IPS DF 6.9 (cell line): Measurements from ENCODE around the gene ANO6.
"Not testable (repeated sequence)": the region's sequence is repeated elsewhere in the genome, so short reads cannot be mapped to it uniquely, and the experiment has no call there.

Source experiments
- DNase-seq: peaks from one replicate; pipeline ENCODE4 v3.0.0-alpha.2; 2013; ENCODE audit warnings: low read depth, low spot score
- H3K27ac ChIP-seq: one replicate; pipeline ENCODE4 v1.5.1; 2013; ENCODE audit warnings: low read length, control low read depth
- H3K27me3 ChIP-seq: 2 replicates; pipeline ENCODE4 v1.6.1; 2013; ENCODE audit warnings: mild to moderate bottlenecking, low read length; ENCODE audit not compliant: control insufficient read depth, insufficient read depth
- H3K36me3 ChIP-seq: 2 replicates; pipeline ENCODE4 v1.6.1; 2013; ENCODE audit warnings: low read length; ENCODE audit not compliant: control insufficient read depth, insufficient read depth
- H3K4me1 ChIP-seq: 2 replicates; pipeline ENCODE4 v1.6.1; 2013; ENCODE audit warnings: low read length; ENCODE audit not compliant: control insufficient read depth, insufficient read depth
- H3K4me3 ChIP-seq: 2 replicates; pipeline ENCODE4 v1.5.1; 2013; ENCODE audit warnings: mild to moderate bottlenecking, low read length
- H3K9me3 ChIP-seq: 2 replicates; pipeline ENCODE4 v1.6.1; 2013; ENCODE audit warnings: low read length, inconsistent platforms; ENCODE audit not compliant: control insufficient read depth, insufficient read depth
- WGBS: extraction: QIAGEN DNeasy Blood & Tissue Kit; methylation state at CpG from one replicate; pipeline ENCODE4 v1.1.7; 2013; ENCODE audit warnings: mixed read lengths, missing lambda C conversion rate; ENCODE audit not compliant: insufficient read length, insufficient coverage; 5-methylcytosine and 5-hydroxymethylcytosine counted together

The ANO6 gene

DNA sequence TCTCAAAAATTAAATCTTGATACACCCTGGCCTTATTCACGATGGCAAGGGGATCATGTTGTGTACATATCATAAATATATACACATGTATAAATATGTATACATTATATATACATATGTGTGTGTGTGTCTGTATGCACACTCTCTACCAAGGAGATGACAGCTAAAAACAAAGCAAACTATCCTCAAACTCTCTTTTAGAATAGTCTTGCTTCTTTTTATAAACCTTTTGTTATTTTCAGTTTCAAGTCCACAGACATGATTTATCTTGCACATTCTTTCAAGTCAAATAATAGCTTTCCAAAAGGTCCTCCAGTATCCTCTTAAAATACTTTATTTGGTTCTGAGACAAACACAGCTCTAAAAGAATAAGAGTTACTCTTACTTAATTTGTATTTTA, 8.4 kb downstream of the ANO6 start:
- WGBS: no CpG with 5 or more reads among the region's 1 CpG
- H3K27ac ChIP-seq: no peak overlapping the region

DNA sequence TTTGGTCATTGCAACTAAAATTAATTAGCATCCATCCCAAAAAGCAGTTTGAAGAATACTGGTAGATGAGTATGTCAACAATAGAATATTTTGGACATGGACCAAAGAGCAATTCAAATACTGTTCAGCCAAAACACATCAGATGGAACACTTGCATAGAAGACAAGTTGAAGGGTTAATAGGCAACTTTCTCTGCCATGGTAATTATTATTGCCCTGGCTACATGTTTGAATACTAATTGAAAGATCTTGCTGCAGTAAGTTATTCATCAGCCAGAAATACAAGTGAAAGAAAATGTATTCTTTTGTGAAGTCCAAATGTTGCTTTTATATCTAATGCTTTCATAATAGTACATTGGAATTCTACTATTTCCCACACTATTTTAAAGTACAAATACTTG, 10.1 kb downstream of the ANO6 start:
- Histone ChIP-seq H3K9me3 (no peaks in the 10 kb centered on the region), H3K4me3 (no peak overlapping the region), H3K27ac (no peak overlapping the region), H3K4me1 (no peaks in the 10 kb centered on the region; the same call in none of the 2 replicates), H3K36me3 (no peaks in the 10 kb centered on the region), H3K27me3 (no peaks in the 10 kb centered on the region)
- DNase-seq: no peak

More for the DNA sequence above, 8.4 kb downstream of the ANO6 start:
- no peak for DNase-seq
- no peaks in the 10 kb centered on the region for H3K36me3 ChIP-seq
- H3K9me3 ChIP-seq: no peaks in the 10 kb centered on the region
- H3K4me3 ChIP-seq: no peak overlapping the region
- H3K27me3 ChIP-seq: no peaks in the 10 kb centered on the region
- H3K4me1 ChIP-seq: peaks cover 5% of the 10 kb centered on the region

DNA sequence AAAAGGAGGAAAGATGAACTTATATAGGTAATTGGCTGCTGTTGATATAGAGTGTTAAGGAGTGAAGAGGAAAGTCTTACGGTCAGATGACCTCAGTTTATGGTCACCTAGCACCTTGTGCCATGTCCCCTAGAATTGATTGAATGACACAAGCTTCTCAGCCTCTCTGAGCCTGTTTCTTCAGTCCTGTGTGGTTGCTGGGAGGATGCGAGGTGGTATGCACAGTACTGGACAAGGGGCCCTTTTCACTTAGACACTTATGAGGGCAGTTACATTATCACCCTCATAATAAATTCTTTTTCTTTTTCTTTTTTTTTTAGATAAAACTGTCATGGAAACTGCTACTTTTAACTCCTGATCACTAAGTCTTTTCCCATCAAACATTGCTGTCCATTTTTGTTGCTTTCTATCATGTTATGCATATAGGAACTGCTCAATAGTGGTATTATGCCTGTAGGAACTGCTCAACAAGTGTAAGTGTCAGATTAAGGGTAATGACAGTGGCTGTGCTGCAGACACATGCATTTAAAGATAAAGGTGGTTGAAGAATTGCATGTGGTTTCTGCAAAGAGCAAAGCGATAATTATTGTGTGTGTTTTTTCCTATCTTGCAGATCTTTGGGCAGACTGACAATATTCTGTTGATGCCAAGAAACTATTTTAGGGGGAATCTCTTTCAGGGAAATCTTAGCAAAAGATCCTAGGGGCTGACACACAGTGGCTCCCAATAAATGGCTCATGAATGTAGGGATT, 11.6 kb downstream of the ANO6 start:
- no CpG with 5 or more reads among the region's 3 CpGs for WGBS
- H3K27me3 ChIP-seq: no peaks in the 10 kb centered on the region

DNA sequence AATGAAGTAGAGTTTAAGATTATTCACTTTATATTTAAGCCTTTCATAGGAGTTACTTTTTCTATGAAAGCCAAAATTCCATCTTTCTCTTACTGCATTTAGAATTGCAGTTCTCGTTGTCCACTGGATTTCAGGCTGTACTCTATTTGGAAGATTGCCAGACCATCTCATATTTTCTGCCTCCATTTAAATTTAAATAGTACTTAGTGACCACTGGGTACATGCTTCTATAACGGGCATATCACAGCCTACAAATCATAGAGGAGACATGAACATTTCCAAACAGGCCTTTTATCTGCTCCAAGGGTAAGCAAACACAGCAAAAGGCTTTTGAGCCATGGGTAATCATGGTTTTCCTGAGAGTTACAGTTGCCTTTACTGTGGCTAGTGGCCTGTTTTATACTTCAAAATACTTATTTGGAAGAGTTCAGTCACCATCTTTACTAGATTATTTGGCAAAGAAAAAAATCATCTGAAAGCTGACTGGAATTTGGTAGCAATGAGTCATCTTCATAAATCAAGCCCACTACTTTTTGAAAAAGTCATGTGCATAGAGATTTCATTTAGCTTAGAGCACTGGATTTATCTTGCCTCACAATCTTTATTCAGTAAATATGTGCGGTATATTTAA, 15.7 kb downstream of the ANO6 start:
- Histone ChIP-seq H3K36me3 (no peaks in the 10 kb centered on the region), H3K4me3 (no peak overlapping the region), H3K4me1 (peaks cover 5% of the 10 kb centered on the region; the same call in 1 of the 2 replicates), H3K27ac (no peak overlapping the region), H3K9me3 (no peaks in the 10 kb centered on the region), H3K27me3 (no peaks in the 10 kb centered on the region)
- DNase-seq: no peak
- WGBS: no CpG with 5 or more reads among the region's 3 CpGs

More for the DNA sequence above, 11.6 kb downstream of the ANO6 start:
- no peak for DNase-seq
- Histone ChIP-seq H3K36me3 (no peaks in the 10 kb centered on the region), H3K27ac (no peak overlapping the region), H3K4me3 (no peak overlapping the region), H3K9me3 (no peaks in the 10 kb centered on the region), H3K4me1 (no peaks in the 10 kb centered on the region; the same call in 1 of the 2 replicates)

DNA sequence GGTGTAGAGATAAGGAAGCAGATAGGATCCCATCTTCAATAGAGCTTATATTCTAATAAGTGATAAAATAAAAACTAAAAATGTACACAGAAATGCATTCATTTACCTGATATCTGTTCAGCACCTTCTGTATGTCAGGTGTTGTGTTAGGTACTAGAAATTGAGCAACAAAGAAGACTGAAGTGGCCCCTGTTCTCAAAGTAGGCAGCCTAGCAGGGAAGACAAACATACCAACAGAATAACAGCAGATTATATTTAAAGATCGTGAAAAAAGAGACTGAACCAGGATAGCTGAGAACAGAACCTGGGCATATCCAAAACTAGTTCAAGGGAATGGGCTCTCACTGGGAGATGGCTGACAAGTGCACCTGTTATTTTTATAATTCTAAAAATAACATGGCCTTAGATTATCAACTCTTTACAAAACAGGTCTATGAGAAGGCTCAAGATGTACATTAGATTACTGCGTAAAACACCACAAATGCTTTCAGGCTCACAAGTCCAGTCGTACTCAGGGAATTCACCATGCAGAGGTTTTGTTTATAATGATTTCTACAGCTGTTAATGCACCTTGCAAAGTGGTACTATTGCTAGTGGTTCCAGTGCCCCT, 16.4 kb downstream of the ANO6 start:
- H3K4me1 ChIP-seq: peaks cover 5% of the 10 kb centered on the region; the same call in 1 of the 2 replicates
- no peaks in the 10 kb centered on the region for H3K36me3 ChIP-seq
- WGBS: no CpG with 5 or more reads among the region's 3 CpGs
- H3K4me3 ChIP-seq: no peak overlapping the region
- H3K27ac ChIP-seq: no peak overlapping the region
- H3K27me3 ChIP-seq: no peaks in the 10 kb centered on the region
- no peak for DNase-seq
- H3K9me3 ChIP-seq: no peaks in the 10 kb centered on the region

DNA sequence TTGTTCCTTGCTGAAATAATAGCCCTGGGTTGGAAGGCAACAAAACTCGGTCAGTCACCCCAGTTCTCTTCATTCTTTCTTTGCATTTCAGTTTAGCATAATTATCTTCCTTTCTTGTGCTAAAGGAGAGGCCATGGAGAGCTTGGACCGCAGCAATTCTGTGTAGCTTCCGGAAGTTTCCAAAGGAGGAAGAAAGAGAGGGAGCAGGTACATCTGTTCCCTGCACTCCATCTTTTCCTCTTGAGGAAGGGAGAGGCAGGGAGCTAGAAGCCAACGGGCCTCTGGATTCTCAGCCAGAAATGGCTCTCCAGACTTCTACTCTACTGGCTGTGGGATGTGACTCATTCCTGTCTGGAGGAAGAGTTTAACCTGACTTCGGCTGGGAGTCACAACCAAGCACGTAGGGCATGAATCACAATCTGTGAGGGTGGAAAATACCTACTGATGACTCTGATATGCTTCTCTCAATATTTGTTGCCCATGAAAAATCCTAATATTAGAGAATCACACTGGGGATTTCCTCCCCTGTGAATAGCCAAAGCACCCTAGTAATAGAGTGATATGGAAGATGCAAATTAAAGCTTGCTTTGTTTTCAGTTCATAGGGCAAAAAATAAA, 17.0 kb downstream of the ANO6 start:
- Histone ChIP-seq H3K27ac (no peak overlapping the region), H3K4me3 (no peak overlapping the region), H3K9me3 (no peaks in the 10 kb centered on the region), H3K36me3 (no peaks in the 10 kb centered on the region), H3K4me1 (peaks cover 5% of the 10 kb centered on the region; the same call in 1 of the 2 replicates), H3K27me3 (no peaks in the 10 kb centered on the region)
- no peak for DNase-seq
- WGBS: no CpG with 5 or more reads among the region's 6 CpGs

DNA sequence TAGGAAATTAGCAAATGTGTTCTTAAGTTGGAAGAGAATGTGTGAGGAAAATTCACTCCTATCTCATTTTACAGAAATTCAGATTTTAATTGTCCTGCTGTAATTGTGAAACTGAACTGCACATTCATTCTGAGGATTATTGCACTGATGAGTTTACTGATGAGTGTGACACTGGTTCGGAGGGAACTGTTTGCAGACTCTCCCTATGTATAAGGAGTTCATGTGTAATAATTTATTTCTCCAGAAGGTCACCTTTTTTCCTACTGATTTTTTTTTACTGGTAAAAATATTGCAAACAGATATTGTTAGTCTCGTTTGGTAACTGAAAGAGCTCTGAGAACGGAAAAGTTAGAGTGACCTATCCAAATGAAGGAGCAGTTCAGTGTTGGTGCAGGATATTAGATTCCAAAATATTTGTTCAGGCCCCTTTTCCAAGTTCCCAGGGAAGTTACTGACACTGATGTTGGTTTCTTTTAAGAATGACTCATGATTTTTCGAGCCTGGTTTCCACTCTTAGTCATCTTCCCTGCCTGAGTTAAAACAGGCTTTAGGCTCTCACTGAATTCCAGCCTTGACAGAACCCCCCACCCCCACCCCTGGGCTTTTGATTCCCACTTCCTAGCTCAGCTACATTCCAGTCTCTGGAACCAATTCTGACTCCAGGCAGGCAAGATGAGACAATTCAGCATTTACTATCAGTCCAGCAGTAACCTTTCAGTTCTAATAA, 18.4 kb downstream of the ANO6 start:
- H3K4me1 ChIP-seq: peaks cover 5% of the 10 kb centered on the region; the same call in 1 of the 2 replicates
- no CpG with 5 or more reads among the region's 4 CpGs for WGBS
- H3K36me3 ChIP-seq: no peaks in the 10 kb centered on the region
- no peaks in the 10 kb centered on the region for H3K9me3 ChIP-seq
- no peak for DNase-seq
- no peak overlapping the region for H3K4me3 ChIP-seq
- H3K27me3 ChIP-seq: no peaks in the 10 kb centered on the region
- peak overlapping the region; percentile 60 for H3K27ac ChIP-seq

DNA sequence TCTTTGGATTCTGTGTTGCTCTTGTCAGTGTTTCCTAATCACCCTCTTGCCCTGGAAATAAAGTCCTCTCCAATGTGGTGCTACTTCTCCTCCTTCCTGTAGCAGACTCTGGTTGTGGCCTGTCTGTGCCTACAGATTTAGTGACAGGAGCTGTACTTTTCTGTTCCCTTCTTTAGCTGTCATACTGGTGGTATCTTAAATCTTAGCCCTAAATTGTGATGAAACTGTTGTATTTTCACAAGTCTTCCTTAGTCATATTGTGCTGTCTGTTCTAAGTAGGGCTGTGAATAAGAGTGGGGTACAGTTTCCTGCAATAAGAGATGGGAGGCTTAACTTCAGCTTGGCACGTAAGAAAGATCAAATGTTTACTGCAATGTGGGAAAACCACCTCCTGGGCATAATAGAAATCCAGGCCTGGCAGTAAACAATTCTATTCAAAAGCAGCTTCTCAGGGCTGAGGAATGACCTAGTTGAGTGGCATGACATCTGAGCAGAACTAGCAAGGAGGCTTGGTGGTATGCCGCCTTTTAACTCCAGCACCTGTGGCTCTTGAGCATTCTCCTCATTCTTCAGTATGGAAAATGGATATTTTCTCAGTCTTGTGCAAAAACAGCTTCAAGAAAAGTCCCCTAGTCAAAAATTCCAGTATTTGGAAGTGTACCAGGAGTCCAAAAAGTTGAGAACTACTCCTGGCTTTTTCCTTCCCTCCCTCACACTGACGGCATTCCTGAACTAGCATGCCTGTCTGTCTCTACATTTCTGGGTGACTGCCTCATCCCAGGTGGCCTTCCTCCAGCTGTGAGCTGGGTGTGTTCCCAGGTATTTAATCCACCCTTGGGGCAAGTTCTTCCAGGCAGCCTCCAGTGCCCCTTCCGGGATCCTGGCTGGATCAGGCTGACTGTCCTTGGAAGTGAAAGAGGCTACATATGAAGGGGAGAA, 19.5 kb downstream of the ANO6 start:
- Histone ChIP-seq H3K4me3 (no peak overlapping the region), H3K9me3 (no peaks in the 10 kb centered on the region), H3K4me1 (peaks cover 5% of the 10 kb centered on the region; the same call in 1 of the 2 replicates), H3K27me3 (no peaks in the 10 kb centered on the region), H3K27ac (peak overlapping the region; percentile 29), H3K36me3 (no peaks in the 10 kb centered on the region)
- WGBS: no CpG with 5 or more reads among the region's 4 CpGs
- DNase-seq: no peak

DNA sequence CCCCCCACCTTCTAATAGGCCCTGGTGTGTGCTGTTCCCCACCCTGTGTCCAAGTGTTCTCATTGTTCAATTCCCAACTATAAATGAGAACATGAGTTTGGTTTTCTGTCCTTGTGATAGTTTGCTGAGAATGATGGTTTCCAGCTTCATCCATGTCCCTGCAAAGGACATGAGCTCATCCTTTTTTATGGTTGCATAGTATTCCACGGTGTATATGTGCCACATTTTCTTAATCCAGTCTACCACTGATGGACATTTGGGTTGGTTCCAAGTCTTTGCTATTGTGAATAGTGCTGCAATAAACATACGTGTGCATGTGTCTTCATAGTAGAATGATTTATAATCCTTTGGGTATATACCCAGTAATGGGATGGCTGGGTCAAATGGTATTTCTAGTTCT, 20.5 kb downstream of the ANO6 start:
- not testable (repeated sequence) for DNase-seq, H3K9me3 ChIP-seq, H3K27me3 ChIP-seq, H3K27ac ChIP-seq, H3K4me3 ChIP-seq, H3K4me1 ChIP-seq, H3K36me3 ChIP-seq
- WGBS: no CpG with 5 or more reads among the region's 2 CpGs
